ENCODE results near the gene TLR8.

Gene TLR8

DNA sequence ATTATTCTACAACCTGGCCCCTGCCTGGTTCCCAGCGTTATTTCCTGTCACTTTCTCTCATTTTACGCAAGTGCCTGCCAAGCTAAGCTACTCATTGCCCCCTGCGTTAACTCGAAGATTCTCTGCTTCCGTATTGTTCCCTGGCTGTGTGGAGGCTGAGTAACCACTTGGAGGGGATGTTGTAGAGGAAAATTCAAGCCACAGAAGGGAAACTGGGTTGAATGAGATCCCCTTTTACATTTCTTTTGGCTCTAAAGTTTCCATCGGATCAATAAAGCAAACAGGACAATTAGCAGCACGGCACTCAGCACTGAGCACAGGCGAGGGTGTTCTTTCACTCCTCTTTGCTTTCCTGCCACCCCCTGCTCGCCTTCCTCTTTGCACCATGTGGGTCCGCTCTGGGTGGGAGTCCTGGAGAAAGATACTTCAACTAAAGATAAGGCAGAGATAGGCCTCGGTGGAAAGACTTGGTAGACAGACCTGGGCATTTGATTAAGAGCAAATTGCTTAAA lies 64.3 kb downstream of the TLR8 start:
- DNase-seq, result peak; percentile 76 to 81

DNA sequence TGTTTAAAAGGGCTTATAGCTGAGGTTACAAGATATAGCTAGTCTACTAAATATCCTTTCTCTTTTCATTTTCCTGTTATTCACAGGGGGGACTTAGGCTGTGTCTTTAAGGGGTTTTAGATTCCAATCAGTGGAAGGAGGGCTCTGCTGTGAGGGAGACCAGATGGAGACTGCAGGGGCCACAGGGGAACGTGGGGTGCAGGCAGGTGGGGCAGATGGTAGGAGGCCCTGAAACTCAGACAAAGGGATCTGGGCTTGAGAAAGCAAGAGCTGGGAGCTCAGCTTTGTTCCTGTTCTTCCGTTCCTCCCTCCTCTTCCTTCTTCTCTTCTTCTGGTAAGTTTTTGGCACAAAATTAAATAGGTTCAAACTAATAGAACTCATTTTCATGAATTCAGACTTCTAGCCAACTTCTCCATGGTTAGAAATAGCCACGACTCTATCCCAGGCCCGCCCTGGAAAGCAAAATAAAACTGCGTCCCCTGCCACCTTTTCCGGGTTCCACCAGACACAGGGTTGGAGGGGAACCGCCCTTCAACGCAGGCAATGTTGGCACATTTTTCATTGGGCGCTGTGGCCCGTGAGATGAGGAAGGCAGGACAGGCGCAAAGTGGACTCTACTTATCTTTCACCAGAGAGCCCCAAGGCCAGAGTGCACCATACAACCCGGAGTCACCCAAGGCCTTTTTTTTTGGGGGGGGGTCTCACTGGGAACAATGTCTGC lies 65.0 kb downstream of the TLR8 start:
- peak in 1 of 2 donors; percentile 30 for DNase-seq

- no peak for DNase-seq
Measured at GRCh38 chrX:12972243-12972642, 65.8 kb downstream of the TLR8 start.
